Bronchial epithelial cell (primary cell): ENCODE measurements around the gene MYO3B. TPM values are rescaled to one million over a fixed set of nuclear protein-coding genes. Genes with fewer than 3 reads are reported as not detected.
A peak's percentile ranks its signal among the peaks of the same experiment; 100 is the strongest.

Source experiments
- DNase-seq: peaks from one replicate; pipeline ENCODE4 v3.0.0-alpha.2; 2010; ENCODE audit warnings: low read depth
- FAIRE-seq: peaks from 2 replicates; lab custom pipeline; 2011; peaks lifted over from hg19 to GRCh38; lab: Jason Lieb, UNC
- H3K27me3 ChIP-seq: 2 replicates; pipeline ENCODE4 v1.5.1; 2011; ENCODE audit warnings: low read length; ENCODE audit not compliant: control insufficient read depth, insufficient read depth
- H3K36me3 ChIP-seq: 2 replicates; pipeline ENCODE4 v1.5.1; 2011; ENCODE audit warnings: low read length; ENCODE audit not compliant: control insufficient read depth, insufficient read depth
- H3K4me3 ChIP-seq: 2 replicates; pipeline ENCODE4 v1.5.1; 2011; ENCODE audit warnings: mild to moderate bottlenecking, low read depth, low read length, control low read depth
- CTCF ChIP-seq: IDR thresholded peaks from 2 replicates; pipeline ENCODE4 v1.5.1; 2011; ENCODE audit warnings: mild to moderate bottlenecking, moderate library complexity, low read length, control low read depth, inconsistent platforms; ENCODE audit not compliant: insufficient read depth, severe bottlenecking
- total RNA-seq: library from RNA; depleted of rRNA; stranded (reverse); fragments of >200 nt; gene quantifications from 2 replicates; pipeline ENCODE4 v1.2.1, GENCODE V29; 2014

MYO3B gene
- total RNA-seq, 1 donor from 2014 or later, result under 0.01 TPM

DNA sequence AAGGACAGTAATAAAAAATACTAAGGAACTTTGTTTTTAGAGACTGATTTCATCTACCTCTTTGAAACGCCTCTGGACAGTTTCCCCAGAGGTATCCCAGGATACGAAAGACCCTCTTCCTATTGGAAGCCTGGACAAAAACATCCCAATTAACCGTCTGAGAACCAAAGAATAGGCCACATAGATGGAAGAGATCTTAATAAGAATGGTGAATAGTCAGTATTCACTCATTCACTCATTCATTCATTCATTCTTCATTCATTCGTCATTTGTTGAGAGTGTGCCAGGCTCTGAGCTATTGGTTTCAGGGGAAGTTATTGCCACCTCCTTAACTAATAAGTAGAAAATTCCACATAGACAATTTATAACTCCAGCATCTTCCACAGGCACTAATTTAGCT, 464.0 kb downstream of the MYO3B start:
- FAIRE-seq, result no peak
- Histone ChIP-seq H3K4me3 (no peak overlapping the region), H3K27me3 (no peaks in the 10 kb centered on the region), H3K36me3 (no peaks in the 10 kb centered on the region)
- DNase-seq, result no peak
- no peak for TF ChIP-seq CTCF

DNA sequence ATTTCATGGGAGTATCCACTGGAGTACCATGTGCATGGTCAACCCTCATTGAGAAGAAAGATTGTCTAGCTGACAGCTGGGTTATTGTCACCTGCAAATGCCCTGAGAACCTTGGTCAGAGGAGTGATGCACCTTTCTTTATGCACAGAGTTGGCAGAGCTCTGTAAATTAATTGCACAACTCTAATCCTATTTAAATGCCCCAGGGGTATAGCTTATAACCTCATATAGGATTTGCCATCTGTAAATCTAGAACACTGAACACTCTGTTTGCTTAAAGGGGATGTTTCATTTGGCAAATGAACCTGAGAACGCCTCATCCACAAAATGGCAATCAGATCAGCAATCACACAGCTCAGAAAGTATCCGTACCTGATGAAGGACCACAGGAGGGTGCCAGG, 465.4 kb downstream of the MYO3B start:
- no peak for FAIRE-seq
- no peak for TF ChIP-seq CTCF
- Histone ChIP-seq H3K27me3 (no peaks in the 10 kb centered on the region), H3K4me3 (no peak overlapping the region), H3K36me3 (no peaks in the 10 kb centered on the region)
- DNase-seq, result peak; percentile 3

GRCh38 chr2:170647741-170648436, 469.9 kb downstream of the MYO3B start:
- DNase-seq (no peak), FAIRE-seq (no peak)
- Histone ChIP-seq H3K4me3 (no peak overlapping the region), H3K36me3 (no peaks in the 10 kb centered on the region), H3K27me3 (no peaks in the 10 kb centered on the region)
- TF ChIP-seq CTCF, result no peak

DNA sequence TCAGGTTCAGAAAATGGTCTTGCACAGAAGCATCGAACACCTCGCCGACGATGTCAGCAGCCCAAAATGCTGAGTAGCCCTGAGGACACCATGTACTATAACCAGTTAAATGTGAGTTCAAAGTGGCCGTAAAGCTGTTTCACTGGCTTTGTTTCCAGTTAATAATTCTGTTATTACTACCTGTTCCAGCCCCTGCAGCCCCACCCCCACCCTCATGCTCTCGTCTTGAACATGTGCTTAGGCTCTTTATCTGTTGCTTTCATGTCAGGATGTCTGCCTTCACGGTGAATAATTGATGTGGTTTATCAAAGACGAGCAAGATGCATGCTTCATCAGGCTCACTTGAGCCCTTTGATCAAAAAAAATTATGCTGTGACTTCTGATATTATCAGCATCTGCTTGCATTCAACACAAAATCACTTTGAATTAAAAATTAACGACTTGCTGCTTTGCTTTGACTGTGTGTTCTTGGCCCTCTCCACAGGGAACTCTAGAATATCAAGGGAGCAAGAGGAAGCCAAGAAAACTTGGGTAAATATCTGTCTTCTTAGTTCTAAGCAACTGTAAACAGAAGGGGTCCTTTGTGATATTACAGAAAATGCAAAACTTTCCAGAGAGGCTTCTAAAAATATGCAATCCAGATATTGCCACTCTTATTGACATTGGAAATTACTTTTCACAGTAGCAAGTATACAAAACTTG, 473.8 kb downstream of the MYO3B start:
- Histone ChIP-seq H3K4me3 (no peak overlapping the region), H3K27me3 (no peaks in the 10 kb centered on the region), H3K36me3 (no peaks in the 10 kb centered on the region)
- no peak for TF ChIP-seq CTCF
- DNase-seq (no peak), FAIRE-seq (no peak)

DNA sequence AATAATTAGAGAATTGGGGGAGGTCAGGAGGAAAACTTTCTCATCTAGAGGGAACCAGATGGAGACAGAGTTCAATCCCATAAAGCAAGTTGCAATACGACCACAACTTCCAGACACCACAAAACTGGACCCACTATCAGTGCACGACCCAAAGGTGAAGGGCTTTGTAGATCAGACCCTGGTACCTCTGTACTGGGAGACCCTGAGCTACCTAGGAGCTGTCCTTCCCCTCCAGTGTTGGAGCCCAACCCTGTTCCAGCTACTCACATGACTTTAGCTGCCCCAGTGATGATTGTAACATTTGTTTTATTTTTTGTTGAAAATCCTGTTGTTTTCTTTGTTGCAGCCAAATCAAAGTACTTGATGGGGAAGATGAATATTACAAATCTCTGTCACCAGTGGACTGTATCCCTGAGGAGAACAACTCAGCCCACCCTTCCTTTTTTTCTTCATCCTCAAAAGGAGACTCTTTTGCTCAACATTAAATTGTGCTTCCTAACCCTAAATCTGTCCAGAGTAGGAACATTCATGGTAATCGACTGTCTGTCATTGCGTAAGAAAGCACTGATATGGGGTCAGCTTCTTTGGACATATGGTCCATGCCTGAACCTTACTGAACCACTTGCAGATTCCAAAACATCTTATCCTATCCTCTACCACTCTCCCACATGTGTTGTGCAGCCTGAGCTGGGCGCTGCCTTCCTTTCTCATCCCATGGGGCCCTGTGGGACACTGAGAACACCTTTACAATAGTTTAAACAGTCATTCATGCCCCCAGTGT, 474.9 kb downstream of the MYO3B start:
- Histone ChIP-seq H3K27me3 (no peaks in the 10 kb centered on the region), H3K36me3 (no peaks in the 10 kb centered on the region), H3K4me3 (no peak overlapping the region)
- DNase-seq, result no peak
- no peak for TF ChIP-seq CTCF
- no peak for FAIRE-seq
